Hepatocyte (in vitro differentiated cells): ENCODE results near the gene DYDC1. TPM values are rescaled to one million over a fixed set of nuclear protein-coding genes. Genes with fewer than 3 reads are reported as not detected.

Source experiments
- DNase-seq: peaks from one replicate; pipeline ENCODE4 v3.0.0-alpha.2; 2016; ENCODE audit warnings: low spot score
- H2AFZ ChIP-seq: fragments of 200-600 bp; sonication (generic); 2 replicates; pipeline ENCODE4 v1.6.0; 2016; ENCODE audit warnings: antibody characterized with exemption, mild to moderate bottlenecking
- H3K27ac ChIP-seq: fragments of 200-600 bp; sonication (generic); 2 replicates; pipeline ENCODE4 v1.5.1; 2016; ENCODE audit warnings: mild to moderate bottlenecking
- H3K27me3 ChIP-seq: fragments of 200-600 bp; sonication (generic); 2 replicates; pipeline ENCODE4 v1.6.1; 2016
- H3K36me3 ChIP-seq: fragments of 200-600 bp; sonication (generic); replicated peaks from 2 replicates; pipeline ENCODE4 v1.5.1; 2016; ENCODE audit warnings: low read depth; ENCODE audit not compliant: insufficient read depth
- H3K4me1 ChIP-seq: fragments of 200-600 bp; sonication (generic); 2 replicates; pipeline ENCODE4 v1.5.1; 2016; ENCODE audit warnings: mild to moderate bottlenecking, moderate library complexity; ENCODE audit not compliant: insufficient read depth
- H3K4me2 ChIP-seq: fragments of 200-600 bp; sonication (generic); 2 replicates; pipeline ENCODE4 v1.6.0; 2016
- H3K4me3 ChIP-seq: fragments of 200-600 bp; sonication (generic); 2 replicates; pipeline ENCODE4 v1.5.1; 2016; ENCODE audit warnings: mild to moderate bottlenecking
- H3K79me2 ChIP-seq: fragments of 200-600 bp; sonication (generic); 2 replicates; pipeline ENCODE4 v1.6.0; 2017; ENCODE audit warnings: mild to moderate bottlenecking
- H3K9me2 ChIP-seq: fragments of 200-600 bp; sonication (generic); replicated peaks from 2 replicates; pipeline ENCODE4 v1.6.0; 2017; ENCODE audit warnings: mild to moderate bottlenecking; ENCODE audit not compliant: insufficient read depth
- H3K9me3 ChIP-seq: fragments of 200-600 bp; sonication (generic); 2 replicates; pipeline ENCODE4 v1.5.1; 2016; ENCODE audit warnings: low read depth, mild to moderate bottlenecking
- H4K20me1 ChIP-seq: fragments of 200-600 bp; sonication (generic); 2 replicates; pipeline ENCODE4 v1.6.0; 2016; ENCODE audit warnings: mild to moderate bottlenecking; ENCODE audit not compliant: insufficient read depth, poor library complexity, severe bottlenecking
- CTCF ChIP-seq: fragments of 200-600 bp; sonication (generic); IDR thresholded peaks from 2 replicates; pipeline ENCODE4 v1.5.1; 2016; ENCODE audit warnings: antibody characterized with exemption, mild to moderate bottlenecking; ENCODE audit not compliant: poor library complexity
- EZH2 ChIP-seq: fragments of 200-600 bp; sonication (generic); IDR thresholded peaks from 2 replicates; pipeline ENCODE4 v1.6.1; 2016; ENCODE audit warnings: antibody characterized with exemption, mild to moderate bottlenecking, borderline replicate concordance
- EZH2phosphoT487 ChIP-seq: fragments of 200-600 bp; sonication (generic); IDR thresholded peaks from one replicate; pipeline ENCODE4 v1.6.1; 2018; ENCODE audit warnings: antibody characterized with exemption, mild to moderate bottlenecking, low read depth, moderate library complexity; ENCODE audit not compliant: unreplicated experiment, severe bottlenecking
- WGBS: methylation state at CpG from one replicate; pipeline ENCODE4 v1.1.6; 2016; ENCODE audit warnings: low lambda C conversion rate; ENCODE audit errors: missing lambda C conversion rate; 5-methylcytosine and 5-hydroxymethylcytosine counted together
- polyA plus RNA-seq: library from polyadenylated mRNA; unstranded; fragments of >200 nt; fragmentation: Nextera tagmentation; extraction: Ambion mirVana; gene quantifications from 2 replicates; pipeline ENCODE4 v1.2.1, GENCODE V29; 2016
- total RNA-seq: library from RNA; depleted of rRNA; stranded (reverse); fragments of >200 nt; gene quantifications from 2 replicates; pipeline ENCODE4 v1.2.3, GENCODE V29; 2014

The DYDC1 gene
- total and polyA plus RNA-seq, 2 experiments from 2014 or later: not detected

GRCh38 chr10:80321183-80321582 lies 35.4 kb downstream of the DYDC1 start:
- H3K4me3 ChIP-seq: no peak overlapping the region
- H3K79me2 ChIP-seq: no peaks in the 10 kb centered on the region
- H3K27ac ChIP-seq: no peak overlapping the region
- no peak for TF ChIP-seq EZH2
- no peak for TF ChIP-seq EZH2phosphoT487
- no peak for TF ChIP-seq CTCF
- H3K27me3 ChIP-seq: no peaks in the 10 kb centered on the region
- no peaks in the 10 kb centered on the region for H3K4me1 ChIP-seq
- H2AFZ ChIP-seq: no peak overlapping the region
- no peaks in the 10 kb centered on the region for H3K9me2 ChIP-seq
- no peaks in the 10 kb centered on the region for H3K9me3 ChIP-seq
- 96% methylated on average over 5 of the region's 5 CpGs for whole genome bisulfite sequencing
- DNase-seq: no peak
- H3K36me3 ChIP-seq: no peaks in the 10 kb centered on the region
- H3K4me2 ChIP-seq: no peak overlapping the region
- H4K20me1 ChIP-seq: no peaks in the 10 kb centered on the region

DNA sequence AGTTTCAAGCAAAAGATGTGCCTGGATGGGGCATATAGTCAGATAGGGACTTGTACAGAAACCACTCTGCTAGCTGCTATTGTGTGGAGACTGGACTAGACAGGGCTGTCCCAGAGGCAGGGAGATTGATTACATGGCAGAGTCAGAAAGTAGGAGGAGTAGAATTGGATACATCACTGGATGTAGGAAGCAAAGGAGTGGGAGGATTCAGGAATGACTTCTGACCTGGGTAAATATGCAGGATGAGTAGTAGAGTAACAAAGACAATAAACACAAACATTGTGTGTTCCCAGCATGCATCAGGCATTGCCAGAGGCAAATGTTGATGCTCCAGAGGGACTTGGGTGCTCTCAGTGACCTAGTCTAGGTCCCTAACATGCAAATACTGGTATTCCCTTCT lies 36.2 kb downstream of the DYDC1 start:
- no peak for TF ChIP-seq CTCF
- TF ChIP-seq EZH2: no peak
- TF ChIP-seq EZH2phosphoT487: no peak
- no peak overlapping the region for H3K4me2 ChIP-seq
- no peaks in the 10 kb centered on the region for H3K79me2 ChIP-seq
- H3K9me2 ChIP-seq: no peaks in the 10 kb centered on the region
- no peak overlapping the region for H3K27ac ChIP-seq
- no peak overlapping the region for H2AFZ ChIP-seq
- DNase-seq: no peak
- no peak overlapping the region for H3K4me3 ChIP-seq
- H3K27me3 ChIP-seq: no peaks in the 10 kb centered on the region
- no peaks in the 10 kb centered on the region for H3K4me1 ChIP-seq
- no peaks in the 10 kb centered on the region for H3K9me3 ChIP-seq
- H3K36me3 ChIP-seq: no peaks in the 10 kb centered on the region
- no peaks in the 10 kb centered on the region for H4K20me1 ChIP-seq

- DNase-seq: no peak
- no peaks in the 10 kb centered on the region for H3K36me3 ChIP-seq
- 91% methylated on average over 2 of the region's 2 CpGs for WGBS
- H3K9me3 ChIP-seq: no peaks in the 10 kb centered on the region
- TF ChIP-seq EZH2phosphoT487 (no peak), EZH2 (no peak), CTCF (no peak)
- no peak overlapping the region for H2AFZ ChIP-seq
- H4K20me1 ChIP-seq: no peaks in the 10 kb centered on the region
- no peak overlapping the region for H3K4me3 ChIP-seq
- no peaks in the 10 kb centered on the region for H3K27me3 ChIP-seq
- no peak overlapping the region for H3K27ac ChIP-seq
- H3K4me2 ChIP-seq: no peak overlapping the region
- H3K4me1 ChIP-seq: no peaks in the 10 kb centered on the region
- no peaks in the 10 kb centered on the region for H3K9me2 ChIP-seq
- no peaks in the 10 kb centered on the region for H3K79me2 ChIP-seq
These were observed 36.7 kb downstream of the DYDC1 start for GRCh38 chr10:80319725-80320290.

DNA sequence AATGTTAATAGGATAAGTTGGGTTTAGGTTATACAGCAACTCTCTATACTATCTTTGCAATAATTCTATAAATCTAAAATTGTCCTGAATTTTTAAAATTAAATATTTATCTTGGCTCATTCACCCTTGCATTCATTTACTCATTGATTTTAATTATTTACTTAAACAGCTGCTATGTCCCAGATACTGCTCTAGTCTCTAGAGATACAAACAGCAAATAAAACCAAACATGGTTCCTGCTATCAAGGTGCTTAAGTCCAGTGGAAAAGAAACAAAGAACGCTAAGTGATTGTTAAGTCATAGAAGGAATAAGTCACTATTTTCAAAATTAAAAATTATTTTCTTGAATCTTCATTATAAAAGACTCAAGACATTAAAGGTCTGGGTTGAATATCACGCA lies 37.2 kb downstream of the DYDC1 start:
- DNase-seq: no peak
- Histone ChIP-seq H3K36me3 (no peaks in the 10 kb centered on the region), H2AFZ (no peak overlapping the region), H3K27me3 (no peaks in the 10 kb centered on the region), H3K4me3 (no peak overlapping the region), H4K20me1 (no peaks in the 10 kb centered on the region), H3K79me2 (no peaks in the 10 kb centered on the region), H3K9me2 (no peaks in the 10 kb centered on the region), H3K4me2 (no peak overlapping the region), H3K27ac (no peak overlapping the region), H3K4me1 (no peaks in the 10 kb centered on the region), H3K9me3 (no peaks in the 10 kb centered on the region)
- TF ChIP-seq EZH2 (no peak), CTCF (no peak), EZH2phosphoT487 (no peak)
- 83% methylated on average over 2 of the region's 2 CpGs for whole genome bisulfite sequencing
